Measurements from ENCODE around the gene CYLD. TPM values are rescaled to one million over a fixed set of nuclear protein-coding genes. Genes with fewer than 3 reads are reported as not detected.

The CYLD gene
- total and polyA plus RNA-seq, 4 experiments from 2014 or later = 206 to 299 (median 274) TPM

GRCh38 chr16:50842589-50842988 lies 100.7 kb downstream of the CYLD start:
- Mint-ChIP-seq H3K4me3 (peak overlapping the region in 6 of 8 donors; percentile 1 to 64 (median 22)), H3K36me3 (no peaks in the 10 kb centered on the region), H3K27me3 (peaks cover 0 to 1% of the 10 kb centered on the region in 2 donors), H3K4me1 (peaks cover 5 to 30% (median 16%) of the 10 kb centered on the region in 4 donors), H3K27ac (peak overlapping the region in 1 of 7 donors; percentile 12), H3K9me3 (no peaks in the 10 kb centered on the region)
- no peaks in the 10 kb centered on the region for H3K36me3 ChIP-seq (ENCODE audit: insufficient read depth, low read length)
- CTCF ChIA-PET (ENCODE audit: partially characterized antibody) = no interaction called here
- no peak overlapping the region for H3K4me3 ChIP-seq (ENCODE audit: low read length in 2 of 2)
- H3K27ac ChIP-seq (ENCODE audit: low read depth, low read length) = no peak overlapping the region
- POLR2A ChIA-PET (ENCODE audit: partially characterized antibody) = no interaction called here
- no peaks in the 10 kb centered on the region for H3K27me3 ChIP-seq (ENCODE audit: insufficient read depth, low read length)
- H3K4me1 ChIP-seq (ENCODE audit: insufficient read depth, low read length) = peaks cover 6% of the 10 kb centered on the region
- no peak for DNase-seq
- intact Hi-C loops (cut with micrococcal nuclease) = no loop called here
- no peaks in the 10 kb centered on the region for H3K9me3 ChIP-seq (ENCODE audit: control insufficient read depth in 1 of 2, low read length in 2 of 2)

GRCh38 chr16:50844840-50845239 lies 103.0 kb downstream of the CYLD start:
- Mint-ChIP-seq H3K36me3 (no peaks in the 10 kb centered on the region), H3K27ac (no peak overlapping the region), H3K9me3 (no peaks in the 10 kb centered on the region), H3K4me1 (peaks cover 5 to 23% (median 15%) of the 10 kb centered on the region in 4 donors), H3K27me3 (peaks cover 0 to 1% of the 10 kb centered on the region in 2 donors), H3K4me3 (no peak overlapping the region)
- DNase-seq = no peak
- no peaks in the 10 kb centered on the region for H3K9me3 ChIP-seq (ENCODE audit: control insufficient read depth in 1 of 2, low read length in 2 of 2)
- H3K27ac ChIP-seq (ENCODE audit: low read depth, low read length) = no peak overlapping the region
- CTCF ChIA-PET (ENCODE audit: partially characterized antibody) = no interaction called here
- intact Hi-C loops (cut with micrococcal nuclease) = no loop called here
- no peaks in the 10 kb centered on the region for H3K36me3 ChIP-seq (ENCODE audit: insufficient read depth, low read length)
- no peaks in the 10 kb centered on the region for H3K27me3 ChIP-seq (ENCODE audit: insufficient read depth, low read length)
- peaks cover 6% of the 10 kb centered on the region for H3K4me1 ChIP-seq (ENCODE audit: insufficient read depth, low read length)
- H3K4me3 ChIP-seq (ENCODE audit: low read length in 2 of 2) = no peak overlapping the region
- POLR2A ChIA-PET (ENCODE audit: partially characterized antibody) = no interaction called here

GRCh38 chr16:50845296-50845695 lies 103.4 kb downstream of the CYLD start:
- Histone ChIP-seq H3K9me3 (ENCODE audit: control insufficient read depth in 1 of 2, low read length in 2 of 2) (no peaks in the 10 kb centered on the region), H3K27ac (ENCODE audit: low read depth, low read length) (no peak overlapping the region), H3K4me1 (ENCODE audit: insufficient read depth, low read length) (peaks cover 6% of the 10 kb centered on the region), H3K36me3 (ENCODE audit: insufficient read depth, low read length) (no peaks in the 10 kb centered on the region), H3K4me3 (ENCODE audit: low read length in 2 of 2) (no peak overlapping the region), H3K27me3 (ENCODE audit: insufficient read depth, low read length) (no peaks in the 10 kb centered on the region)
- Mint-ChIP-seq H3K4me3 (no peak overlapping the region), H3K9me3 (no peaks in the 10 kb centered on the region), H3K27me3 (peaks cover 1% of the 10 kb centered on the region in 2 donors), H3K27ac (no peak overlapping the region), H3K4me1 (peaks cover 4 to 21% (median 13%) of the 10 kb centered on the region in 4 donors), H3K36me3 (no peaks in the 10 kb centered on the region)
- intact Hi-C loops (cut with micrococcal nuclease) = no loop called here
- ChIA-PET CTCF (ENCODE audit: partially characterized antibody) (no interaction called here), POLR2A (ENCODE audit: partially characterized antibody) (no interaction called here)
- DNase-seq = no peak

GRCh38 chr16:50846511-50846910 lies 104.6 kb downstream of the CYLD start:
- peaks cover 0 to 9% (median 4%) of the 10 kb centered on the region in 4 donors for H3K4me1 Mint-ChIP-seq
- POLR2A ChIA-PET (ENCODE audit: partially characterized antibody) = no interaction called here
- H3K27me3 Mint-ChIP-seq = peaks cover 1 to 2% of the 10 kb centered on the region in 2 donors
- no peak overlapping the region for H3K4me3 Mint-ChIP-seq
- H3K9me3 Mint-ChIP-seq = no peaks in the 10 kb centered on the region
- no peak for DNase-seq
- H3K27ac ChIP-seq (ENCODE audit: low read depth, low read length) = no peak overlapping the region
- intact Hi-C loops (cut with micrococcal nuclease) = no loop called here
- H3K4me3 ChIP-seq (ENCODE audit: low read length in 2 of 2) = no peak overlapping the region
- CTCF ChIA-PET (ENCODE audit: partially characterized antibody) = no interaction called here
- no peak overlapping the region for H3K27ac Mint-ChIP-seq
- H3K36me3 ChIP-seq (ENCODE audit: insufficient read depth, low read length) = no peaks in the 10 kb centered on the region
- no peaks in the 10 kb centered on the region for H3K4me1 ChIP-seq (ENCODE audit: insufficient read depth, low read length)
- no peaks in the 10 kb centered on the region for H3K36me3 Mint-ChIP-seq
- no peaks in the 10 kb centered on the region for H3K27me3 ChIP-seq (ENCODE audit: insufficient read depth, low read length)
- H3K9me3 ChIP-seq (ENCODE audit: control insufficient read depth in 1 of 2, low read length in 2 of 2) = no peaks in the 10 kb centered on the region

- H3K4me1 Mint-ChIP-seq = peaks cover 0 to 5% (median 2%) of the 10 kb centered on the region in 4 donors
- H3K9me3 ChIP-seq (ENCODE audit: control insufficient read depth in 1 of 2, low read length in 2 of 2) = no peaks in the 10 kb centered on the region
- H3K27me3 ChIP-seq (ENCODE audit: insufficient read depth, low read length) = no peaks in the 10 kb centered on the region
- H3K27me3 Mint-ChIP-seq = peaks cover 1 to 2% of the 10 kb centered on the region in 2 donors
- no peak overlapping the region for H3K4me3 ChIP-seq (ENCODE audit: low read length in 2 of 2)
- no peaks in the 10 kb centered on the region for H3K36me3 ChIP-seq (ENCODE audit: insufficient read depth, low read length)
- H3K4me3 Mint-ChIP-seq = no peak overlapping the region
- CTCF ChIA-PET (ENCODE audit: partially characterized antibody) = no interaction called here
- POLR2A ChIA-PET (ENCODE audit: partially characterized antibody) = no interaction called here
- intact Hi-C loops (cut with micrococcal nuclease) = no loop called here
- H3K36me3 Mint-ChIP-seq = no peaks in the 10 kb centered on the region
- no peak overlapping the region for H3K27ac Mint-ChIP-seq
- no peak overlapping the region for H3K27ac ChIP-seq (ENCODE audit: low read depth, low read length)
- no peaks in the 10 kb centered on the region for H3K4me1 ChIP-seq (ENCODE audit: insufficient read depth, low read length)
- no peak for DNase-seq
- no peaks in the 10 kb centered on the region for H3K9me3 Mint-ChIP-seq
These were observed 105.3 kb downstream of the CYLD start for GRCh38 chr16:50847166-50847565.

- Histone ChIP-seq H3K4me3 (ENCODE audit: low read length in 2 of 2) (no peak overlapping the region), H3K9me3 (ENCODE audit: control insufficient read depth in 1 of 2, low read length in 2 of 2) (no peaks in the 10 kb centered on the region), H3K27me3 (ENCODE audit: insufficient read depth, low read length) (no peaks in the 10 kb centered on the region), H3K36me3 (ENCODE audit: insufficient read depth, low read length) (no peaks in the 10 kb centered on the region), H3K4me1 (ENCODE audit: insufficient read depth, low read length) (no peaks in the 10 kb centered on the region), H3K27ac (ENCODE audit: low read depth, low read length) (no peak overlapping the region)
- Mint-ChIP-seq H3K4me1 (no peaks in the 10 kb centered on the region), H3K27ac (no peak overlapping the region), H3K36me3 (no peaks in the 10 kb centered on the region), H3K9me3 (no peaks in the 10 kb centered on the region), H3K4me3 (no peak overlapping the region), H3K27me3 (peaks cover 0 to 2% of the 10 kb centered on the region in 2 donors)
- POLR2A ChIA-PET (ENCODE audit: partially characterized antibody) = no interaction called here
- no peak for DNase-seq
- intact Hi-C loops (cut with micrococcal nuclease) = no loop called here
- CTCF ChIA-PET (ENCODE audit: partially characterized antibody) = interaction anchor here (0.6 kb wide), 1 partner anchor 607 kb away, joined by 4 read pairs; no protein-coding TSS in a partner anchor
These were observed 107.0 kb downstream of the CYLD start for GRCh38 chr16:50848755-50849514.
